Parathyroid adenoma (tissue), 2 donors: Measurements from ENCODE around the gene GMEB2.

Source experiments
- H2AFZ ChIP-seq: fragments of 300-600 bp; sonication (generic); one replicate; pipeline ENCODE4 v1.7.0; 2017; ENCODE audit warnings: antibody characterized with exemption, mild to moderate bottlenecking
- H3K27ac ChIP-seq: fragments of 300-600 bp; sonication (generic); one replicate; pipeline ENCODE4 v1.7.0; 2017
- H3K27me3 ChIP-seq: fragments of 300-600 bp; sonication (generic); one replicate; pipeline ENCODE4 v1.7.0; 2017; ENCODE audit warnings: low read length; ENCODE audit not compliant: control insufficient read depth, insufficient read depth
- H3K36me3 ChIP-seq: fragments of 300-600 bp; sonication (generic); one replicate; pipeline ENCODE4 v1.7.0; 2017; ENCODE audit warnings: low read length; ENCODE audit not compliant: control insufficient read depth, insufficient read depth
- H3K4me1 ChIP-seq: fragments of 300-600 bp; sonication (generic); one replicate; pipeline ENCODE4 v1.7.0; 2017; ENCODE audit warnings: control low read depth
- H3K4me2 ChIP-seq: fragments of 300-600 bp; sonication (generic); one replicate; pipeline ENCODE4 v1.7.0; 2017; ENCODE audit warnings: low read length
- H3K4me3 ChIP-seq: fragments of 300-600 bp; sonication (generic); one replicate; pipeline ENCODE4 v1.7.0; 2017; ENCODE audit warnings: low read depth, low read length
- H3K79me2 ChIP-seq: fragments of 300-600 bp; sonication (generic); one replicate; pipeline ENCODE4 v1.7.0; 2017; ENCODE audit warnings: control low read depth
- H3K9ac ChIP-seq: fragments of 300-600 bp; sonication (generic); one replicate; pipeline ENCODE4 v1.7.0; 2017; ENCODE audit warnings: mild to moderate bottlenecking
- H3K9me3 ChIP-seq: fragments of 300-600 bp; sonication (generic); one replicate; pipeline ENCODE4 v1.7.0; 2017; ENCODE audit warnings: low read length; ENCODE audit not compliant: control insufficient read depth
- CTCF ChIP-seq: fragments of 300-600 bp; sonication (generic); IDR thresholded peaks from one replicate; pipeline ENCODE4 v1.7.0; 2017; ENCODE audit warnings: antibody characterized with exemption, mild to moderate bottlenecking
- donor health status: primary hyperparathyroidism.

Gene GMEB2

GRCh38 chr20:63558804-63559484, 68.0 kb downstream of the GMEB2 start:
- Histone ChIP-seq H3K27me3 (no peaks in the 10 kb centered on the region), H3K36me3 (no peaks in the 10 kb centered on the region), H3K4me3 (no peak overlapping the region), H2AFZ (no peak overlapping the region), H3K4me1 (no peaks in the 10 kb centered on the region), H3K9ac (no peak overlapping the region), H3K4me2 (no peak overlapping the region), H3K9me3 (no peaks in the 10 kb centered on the region), H3K79me2 (no peaks in the 10 kb centered on the region), H3K27ac (no peak overlapping the region)
- TF ChIP-seq CTCF: no peak

GRCh38 chr20:63557481-63557891, 69.4 kb downstream of the GMEB2 start:
- Histone ChIP-seq H3K27me3 (no peaks in the 10 kb centered on the region), H3K4me2 (no peak overlapping the region), H3K9me3 (no peaks in the 10 kb centered on the region), H2AFZ (no peak overlapping the region), H3K4me1 (peaks cover 4% of the 10 kb centered on the region), H3K36me3 (no peaks in the 10 kb centered on the region), H3K4me3 (no peak overlapping the region), H3K27ac (no peak overlapping the region), H3K79me2 (no peaks in the 10 kb centered on the region), H3K9ac (no peak overlapping the region)
- no peak for TF ChIP-seq CTCF

- H3K4me2 ChIP-seq: no peak overlapping the region
- H3K79me2 ChIP-seq: no peaks in the 10 kb centered on the region
- H3K27ac ChIP-seq: no peak overlapping the region
- no peaks in the 10 kb centered on the region for H3K27me3 ChIP-seq
- H3K9ac ChIP-seq: no peak overlapping the region
- H3K9me3 ChIP-seq: no peaks in the 10 kb centered on the region
- H3K4me1 ChIP-seq: peaks cover 4% of the 10 kb centered on the region
- H3K36me3 ChIP-seq: no peaks in the 10 kb centered on the region
- H2AFZ ChIP-seq: no peak overlapping the region
- TF ChIP-seq CTCF: no peak
- H3K4me3 ChIP-seq: no peak overlapping the region
Observed at GRCh38 chr20:63556873-63557478, 69.9 kb downstream of the GMEB2 start.

- Histone ChIP-seq H2AFZ (no peak overlapping the region), H3K4me2 (no peak overlapping the region), H3K27ac (no peak overlapping the region), H3K4me1 (peaks cover 4% of the 10 kb centered on the region), H3K9me3 (no peaks in the 10 kb centered on the region), H3K4me3 (no peak overlapping the region), H3K79me2 (no peaks in the 10 kb centered on the region), H3K9ac (no peak overlapping the region), H3K36me3 (no peaks in the 10 kb centered on the region), H3K27me3 (no peaks in the 10 kb centered on the region)
- no peak for TF ChIP-seq CTCF
Observed at GRCh38 chr20:63555661-63556381, 71.1 kb downstream of the GMEB2 start.
